GM13976 (cell line): ENCODE data around the gene MYPOP.

Experiments used
- DNase-seq: peaks from one replicate; pipeline ENCODE4 v3.0.0; 2012; ENCODE audit warnings: low spot score
- CTCF ChIP-seq: IDR thresholded peaks from 2 replicates; pipeline ENCODE4 v1.5.1; 2012; ENCODE audit warnings: borderline replicate concordance, mild to moderate bottlenecking; ENCODE audit not compliant: insufficient read depth; ENCODE audit errors: extremely low read depth, missing control alignments, control extremely low read depth
- in situ Hi-C: fragments of 300-500 bp; cut with MboI; formaldehyde crosslinking; loops from one replicate; pipeline ENCODE4 v1.12.0; 2022; ENCODE audit warnings: low sequenced_read_pairs, mixed read lengths, inconsistent platforms; ENCODE audit not compliant: unreplicated experiment

Gene MYPOP

DNA sequence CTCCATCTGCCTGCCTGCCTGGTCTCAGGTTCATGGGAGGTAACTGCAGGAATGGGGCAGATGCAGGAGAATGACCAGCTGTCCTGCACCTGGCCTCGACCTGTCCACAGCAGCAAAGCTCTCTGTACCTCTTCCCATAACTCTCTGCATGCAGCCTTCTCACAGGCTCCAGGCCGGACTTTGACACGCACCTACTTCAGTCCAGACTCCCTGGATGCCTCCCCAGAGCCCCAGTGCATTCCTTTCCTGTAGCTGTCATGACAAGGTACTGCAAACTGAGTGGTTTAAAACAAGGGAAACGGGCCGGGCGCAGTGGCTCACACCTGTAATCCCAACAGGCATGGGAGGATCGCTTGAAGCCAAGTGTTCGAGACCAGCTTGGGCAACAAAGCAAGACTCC, 8.9 kb upstream of the MYPOP start:
- no peak for TF ChIP-seq CTCF
- in situ Hi-C loops, result no loop called here
- DNase-seq, result no peak

DNA sequence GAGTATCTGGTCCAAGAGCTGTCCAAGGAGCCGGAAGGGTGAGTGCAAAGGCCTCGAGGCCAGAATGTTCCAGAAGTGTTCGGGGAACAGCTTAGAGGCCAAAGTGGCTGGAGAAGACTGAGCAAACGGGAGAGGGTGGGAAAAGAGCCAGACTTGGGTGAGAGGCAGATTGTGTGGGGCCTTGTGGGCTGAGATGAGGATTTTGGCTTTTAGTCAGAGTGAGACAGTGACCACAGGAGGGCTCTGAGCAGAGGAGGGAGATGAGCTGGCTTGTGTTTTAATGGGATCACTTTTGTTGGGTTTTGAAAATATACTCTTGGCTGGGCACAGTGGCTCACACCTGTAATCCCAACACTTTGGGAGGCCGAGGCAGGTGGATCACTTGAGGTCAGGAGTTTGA, 6.5 kb upstream of the MYPOP start:
- TF ChIP-seq CTCF, result no peak
- in situ Hi-C loops, result no loop called here

GRCh38 chr19:45906221-45906620, 3.8 kb upstream of the MYPOP start:
- no peak for DNase-seq
- in situ Hi-C loops, result no loop called here
- no peak for TF ChIP-seq CTCF

More for the DNA sequence above, 6.5 kb upstream of the MYPOP start:
- no peak for DNase-seq

- in situ Hi-C loops, result no loop called here
- DNase-seq, result no peak
- no peak for TF ChIP-seq CTCF
These were observed 2.6 kb upstream of the MYPOP start for GRCh38 chr19:45905011-45905410.

DNA sequence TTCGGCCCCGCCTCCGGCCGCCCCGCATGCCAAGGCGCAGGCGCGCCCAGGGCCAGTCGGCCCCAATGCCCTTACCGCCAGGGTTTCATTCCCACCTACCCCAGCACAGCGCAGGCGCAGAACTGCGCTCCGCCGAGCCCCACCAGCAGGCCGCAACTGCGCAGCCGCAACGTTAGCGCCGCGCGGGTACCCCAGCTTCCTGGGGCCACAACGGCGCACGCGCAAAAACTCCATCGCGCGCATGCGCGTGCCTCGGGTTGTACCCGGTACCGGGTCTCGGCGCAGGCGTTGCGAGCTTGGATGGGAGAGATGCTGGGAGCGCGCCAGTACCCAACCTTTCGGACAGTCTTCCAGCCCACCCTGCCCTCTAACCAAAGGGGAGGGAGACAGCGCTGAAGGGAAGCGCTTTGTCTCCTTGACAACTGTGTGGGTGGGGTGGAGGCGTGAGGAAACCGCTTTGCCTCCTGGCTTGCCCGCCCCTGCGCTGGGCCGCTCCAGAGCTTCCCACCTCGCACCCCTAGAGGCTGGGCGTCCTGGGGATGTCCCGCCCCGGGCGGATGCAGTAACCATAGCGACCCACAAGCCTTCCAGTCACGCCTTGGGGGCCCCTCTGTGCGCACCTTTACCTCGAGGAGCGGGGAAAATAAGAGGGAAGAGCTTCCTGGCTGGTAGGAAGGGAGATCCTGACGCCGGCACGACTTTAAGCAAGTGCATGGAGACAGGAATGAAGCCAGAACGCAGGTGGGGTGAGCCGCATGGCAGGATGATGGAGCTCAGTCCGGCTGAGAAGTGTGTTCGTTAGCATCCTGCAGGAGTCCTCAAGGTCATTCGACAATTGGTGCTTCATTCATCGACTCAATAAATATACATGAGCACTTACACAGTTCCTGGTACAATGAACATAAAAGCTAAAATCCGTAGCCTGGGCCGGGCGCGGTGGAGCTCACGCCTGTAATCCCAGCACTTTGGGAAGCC, 525 bp upstream of the MYPOP start:
- no peak for TF ChIP-seq CTCF

GRCh38 chr19:45901432-45901911, 941 bp downstream of the MYPOP start:
- no peak for TF ChIP-seq CTCF
- in situ Hi-C loops, result no loop called here
- peak; percentile 50 for DNase-seq

More for the DNA sequence above, 525 bp upstream of the MYPOP start:
- DNase-seq, result peak; percentile 100
- in situ Hi-C loops, result no loop called here
